Ovary (tissue), 3 donors: ENCODE data around the gene CBLC.
"Not testable (repeated sequence)": the region's sequence is repeated elsewhere in the genome, so short reads cannot be mapped to it uniquely, and the experiment has no call there.

Experiments used
- CTCF ChIP-seq, 3 donors: fragments of 450-650 bp in 2 of 3; fragments of 200-600 bp in 1 of 3; IDR thresholded peaks; one replicate each; pipeline versions ENCODE4 v1.5.1 to v1.8.0; 2016 to 2022; ENCODE audit warnings: antibody characterized with exemption in 3 of 3, mild to moderate bottlenecking in 1 of 3
- EP300 ChIP-seq: sonication (generic); formaldehyde crosslinking; IDR thresholded peaks from one replicate; pipeline ENCODE4 v1.6.1; 2017; ENCODE audit warnings: antibody characterized with exemption
- POLR2A ChIP-seq: fragments of 450-650 bp; IDR thresholded peaks from one replicate; pipeline ENCODE4 v1.6.1; 2017; ENCODE audit warnings: antibody characterized with exemption, mild to moderate bottlenecking, moderate library complexity
- donor health status: DM: no; HTN: no; CAD: no.

GRCh38 chr19:44832875-44833274, 55.2 kb downstream of the CBLC start:
- TF ChIP-seq CTCF (IDR thresholded peaks at IDR 0.05); POLR2A; EP300: not testable (repeated sequence)
